Upper lobe of left lung (tissue), 6 donors: Measurements from ENCODE around the gene STEAP4. TPM values are rescaled to one million over a fixed set of nuclear protein-coding genes. Genes with fewer than 3 reads are reported as not detected.
"Not testable (repeated sequence)": the region's sequence is repeated elsewhere in the genome, so short reads cannot be mapped to it uniquely, and the experiment has no call there.

Experiments used
- ATAC-seq, 2 donors: fragments of 200-7000 bp; cut with Tn5 transposase; one replicate each; pipeline ENCODE4 v1.9.1; 2022; ENCODE audit warnings: mild to moderate bottlenecking in 2 of 2, moderate library complexity in 2 of 2; ENCODE audit not compliant: low FRiP score in 2 of 2
- DNase-seq, 2 donors: peaks; one replicate each; pipeline ENCODE4 v3.0.0-alpha.2; 2019 to 2020
- H3K27ac ChIP-seq, 4 donors: fragments of 200-600 bp; sonication (generic); one replicate each; pipeline ENCODE4 v1.5.1; 2016 to 2019
- H3K27me3 ChIP-seq, 4 donors: fragments of 200-600 bp; sonication (generic); one replicate each; pipeline ENCODE4 v1.5.1; 2017 to 2019
- H3K36me3 ChIP-seq, 4 donors: fragments of 200-600 bp; sonication (generic); one replicate each; pipeline ENCODE4 v1.5.1; 2016 to 2019
- H3K4me1 ChIP-seq, 4 donors: fragments of 200-600 bp; sonication (generic); one replicate each; pipeline ENCODE4 v1.5.1; 2018 to 2019
- H3K4me3 ChIP-seq, 4 donors: fragments of 200-600 bp; sonication (generic); one replicate each; pipeline ENCODE4 v1.5.1; 2017 to 2019; ENCODE audit warnings: mild to moderate bottlenecking in 2 of 4, moderate library complexity in 1 of 4
- H3K9me3 ChIP-seq, 4 donors: fragments of 200-600 bp; sonication (generic); one replicate each; pipeline ENCODE4 v1.5.1; 2018 to 2019
- EP300 ChIP-seq, 4 donors: sonication (generic); formaldehyde crosslinking; IDR thresholded peaks; one replicate each; pipeline ENCODE4 v1.5.1; 2017; ENCODE audit warnings: antibody characterized with exemption in 4 of 4, control low read depth in 2 of 4
- POLR2A ChIP-seq, 4 donors: fragments of 450-650 bp; IDR thresholded peaks; one replicate each; pipeline ENCODE4 v1.5.1; 2016 to 2017; ENCODE audit warnings: antibody characterized with exemption in 4 of 4, mild to moderate bottlenecking in 2 of 4
- POLR2AphosphoS5 ChIP-seq, 2 donors: sonication (generic); formaldehyde crosslinking; IDR thresholded peaks; one replicate each; pipeline ENCODE4 v1.5.1; 2017; ENCODE audit warnings: antibody characterized with exemption in 2 of 2
- WGBS, 2 donors: methylation state at CpG; one replicate each; pipeline ENCODE4 v1.1.5; 2017 to 2018; 5-methylcytosine and 5-hydroxymethylcytosine counted together
- total RNA-seq, 6 donors: library from RNA; depleted of rRNA in 4 of 6; stranded (reverse); fragments of >200 nt in 4 of 6; gene quantifications; one replicate each; pipeline versions ENCODE4 v1.1.0 to v1.2.1, GENCODE V29; 2016 to 2021
- TF ChIP-seq, protein P1 (sequence below), 6 experiments: fragments of 450-650 bp in 4 of 6; fragments of 200-600 bp in 2 of 6; sonication (generic) in 2 of 6; IDR thresholded peaks; one replicate each; pipeline ENCODE4 v1.5.1; 2016 to 2019; ENCODE audit warnings: antibody characterized with exemption in 6 of 6
- donor health status: DM: no; HTN: no; CAD: no; lungs with moderate emphysema.
- donor health status: DM: no; HTN: yes; CAD: no; lungs with severe emphysema.

STEAP4 gene
- total RNA-seq, 6 donors from 2014 or later = 11.5 to 81.8 (median 54.8) TPM

GRCh38 chr7:88259656-88260380, 46.9 kb downstream of the STEAP4 start:
- no peak overlapping the region for H3K4me3 ChIP-seq
- 45 to 48% methylated on average over 2 of the region's 2 CpGs for WGBS, 2 donors
- no peaks in the 10 kb centered on the region for H3K36me3 ChIP-seq
- H3K27me3 ChIP-seq = no peaks in the 10 kb centered on the region
- DNase-seq (no peak), ATAC-seq (no peak)
- H3K4me1 ChIP-seq = no peaks in the 10 kb centered on the region
- no peak for TF ChIP-seq POLR2A (IDR thresholded peaks at IDR 0.05)
- TF ChIP-seq POLR2AphosphoS5 (IDR thresholded peaks at IDR 0.05) = no peak
- TF ChIP-seq EP300 (IDR thresholded peaks at IDR 0.05) = no peak
- TF ChIP-seq, protein P1, sequence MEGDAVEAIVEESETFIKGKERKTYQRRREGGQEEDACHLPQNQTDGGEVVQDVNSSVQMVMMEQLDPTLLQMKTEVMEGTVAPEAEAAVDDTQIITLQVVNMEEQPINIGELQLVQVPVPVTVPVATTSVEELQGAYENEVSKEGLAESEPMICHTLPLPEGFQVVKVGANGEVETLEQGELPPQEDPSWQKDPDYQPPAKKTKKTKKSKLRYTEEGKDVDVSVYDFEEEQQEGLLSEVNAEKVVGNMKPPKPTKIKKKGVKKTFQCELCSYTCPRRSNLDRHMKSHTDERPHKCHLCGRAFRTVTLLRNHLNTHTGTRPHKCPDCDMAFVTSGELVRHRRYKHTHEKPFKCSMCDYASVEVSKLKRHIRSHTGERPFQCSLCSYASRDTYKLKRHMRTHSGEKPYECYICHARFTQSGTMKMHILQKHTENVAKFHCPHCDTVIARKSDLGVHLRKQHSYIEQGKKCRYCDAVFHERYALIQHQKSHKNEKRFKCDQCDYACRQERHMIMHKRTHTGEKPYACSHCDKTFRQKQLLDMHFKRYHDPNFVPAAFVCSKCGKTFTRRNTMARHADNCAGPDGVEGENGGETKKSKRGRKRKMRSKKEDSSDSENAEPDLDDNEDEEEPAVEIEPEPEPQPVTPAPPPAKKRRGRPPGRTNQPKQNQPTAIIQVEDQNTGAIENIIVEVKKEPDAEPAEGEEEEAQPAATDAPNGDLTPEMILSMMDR (IDR thresholded peaks at IDR 0.05) = no peak
- H3K9me3 ChIP-seq = peaks cover 0 to under 1% (median 0%) of the 10 kb centered on the region in 4 donors
- H3K27ac ChIP-seq = no peak overlapping the region

DNA sequence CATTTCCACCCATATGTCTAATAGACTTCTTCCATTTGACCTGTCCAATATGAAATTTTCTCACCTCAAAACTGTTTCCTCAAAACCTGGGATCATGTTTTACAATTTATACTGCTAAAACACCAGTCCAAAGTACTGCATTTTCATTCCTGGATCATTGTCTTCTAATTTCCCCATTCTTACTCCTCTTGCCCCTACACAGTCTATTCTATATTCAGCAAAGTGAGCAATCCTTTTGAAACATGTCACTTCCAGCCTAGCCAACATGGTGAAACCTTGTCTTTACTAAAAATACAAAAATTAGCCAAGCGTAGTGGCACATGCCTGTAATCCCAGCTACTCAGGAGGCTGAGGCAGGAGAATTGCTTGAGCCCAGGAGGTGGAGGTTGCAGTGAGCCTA, 48.4 kb downstream of the STEAP4 start:
- H3K27me3 ChIP-seq, H3K4me3 ChIP-seq, DNase-seq, H3K4me1 ChIP-seq, H3K27ac ChIP-seq, H3K36me3 ChIP-seq, ATAC-seq: not testable (repeated sequence)
- peaks cover 9 to 15% (median 12%) of the 10 kb centered on the region in 4 donors for H3K9me3 ChIP-seq
- 94% methylated on average over 1 of the region's 1 CpG for WGBS, 2 donors

DNA sequence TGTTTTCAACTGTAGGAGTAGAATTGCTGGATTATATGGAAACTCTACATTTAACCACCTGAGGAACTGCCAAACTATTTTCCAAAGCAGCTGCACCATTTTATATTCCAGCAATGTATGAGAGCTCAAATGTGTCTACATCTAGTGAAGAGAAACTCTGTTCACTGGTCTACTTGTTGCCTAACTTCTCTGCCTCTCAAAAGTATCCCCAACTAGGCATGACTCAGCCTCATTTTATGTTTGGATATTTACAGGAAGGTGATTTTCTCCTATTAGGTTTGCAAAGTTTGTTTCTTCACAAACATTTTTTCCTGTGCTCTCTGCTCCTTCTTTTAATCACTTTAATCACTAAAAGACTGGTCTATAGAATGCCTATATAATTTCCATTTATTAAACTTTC, 49.8 kb downstream of the STEAP4 start:
- H3K27ac ChIP-seq = no peak overlapping the region
- H3K9me3 ChIP-seq = peaks cover 10 to 23% (median 18%) of the 10 kb centered on the region in 4 donors
- no peaks in the 10 kb centered on the region for H3K27me3 ChIP-seq
- H3K36me3 ChIP-seq = no peaks in the 10 kb centered on the region
- ATAC-seq (no peak), DNase-seq (no peak)
- TF ChIP-seq POLR2AphosphoS5 (IDR thresholded peaks at IDR 0.05) = no peak
- no peak for TF ChIP-seq POLR2A (IDR thresholded peaks at IDR 0.05)
- no peak for TF ChIP-seq EP300 (IDR thresholded peaks at IDR 0.05)
- TF ChIP-seq, protein P1 (IDR thresholded peaks at IDR 0.05) = no peak
- no peak overlapping the region for H3K4me3 ChIP-seq
- no peaks in the 10 kb centered on the region for H3K4me1 ChIP-seq

- Histone ChIP-seq H3K27me3 (no peaks in the 10 kb centered on the region), H3K4me1 (no peaks in the 10 kb centered on the region), H3K9me3 (peaks cover 10 to 23% (median 18%) of the 10 kb centered on the region in 4 donors), H3K4me3 (no peak overlapping the region), H3K36me3 (no peaks in the 10 kb centered on the region), H3K27ac (no peak overlapping the region)
- TF ChIP-seq POLR2AphosphoS5 (IDR thresholded peaks at IDR 0.05) = no peak
- TF ChIP-seq, protein P1 (IDR thresholded peaks at IDR 0.05) = no peak
- ATAC-seq (no peak), DNase-seq (no peak)
- WGBS, 2 donors = 58 to 76% methylated on average over 2 of the region's 2 CpGs
Measured at GRCh38 chr7:88254721-88255424, 51.8 kb downstream of the STEAP4 start.

GRCh38 chr7:88253640-88254039, 53.1 kb downstream of the STEAP4 start:
- TF ChIP-seq POLR2A (IDR thresholded peaks at IDR 0.05) = no peak
- no peak for TF ChIP-seq EP300 (IDR thresholded peaks at IDR 0.05)
- TF ChIP-seq POLR2AphosphoS5 (IDR thresholded peaks at IDR 0.05) = no peak
- TF ChIP-seq, protein P1 (IDR thresholded peaks at IDR 0.05) = no peak
- Histone ChIP-seq H3K4me3 (no peak overlapping the region), H3K27me3 (no peaks in the 10 kb centered on the region), H3K27ac (no peak overlapping the region), H3K9me3 (peaks cover 10 to 23% (median 18%) of the 10 kb centered on the region in 4 donors), H3K4me1 (no peaks in the 10 kb centered on the region), H3K36me3 (no peaks in the 10 kb centered on the region)
- DNase-seq (no peak), ATAC-seq (no peak)
